HuH-7 (cell line): ENCODE data around the gene OR4K14.
"Not testable (repeated sequence)": the region's sequence is repeated elsewhere in the genome, so short reads cannot be mapped to it uniquely, and the experiment has no call there.

ENCODE experiments used
- DNase-seq: peaks from one replicate; pipeline ENCODE4 v3.0.0; 2011; ENCODE audit warnings: low spot score

OR4K14 gene

GRCh38 chr14:20019257-20019865 is at the start of gene OR4K14:
Gene OR4K14 (minus strand): TSS chr14:20019307. CDS start chr14:20015193, 4,114 bp downstream.
- no peak for DNase-seq

GRCh38 chr14:20059745-20060144 is 40.6 kb upstream of the OR4K14 start, which contains the start of gene OR4L1:
Gene OR4L1 (plus strand): TSS chr14:20060045. CDS start chr14:20060045, 0 bp downstream.
- DNase-seq = no peak

- DNase-seq = no peak
These were observed 29.1 kb upstream of the OR4K14 start for GRCh38 chr14:20048202-20048601.

- no peak for DNase-seq
These were observed 25.1 kb upstream of the OR4K14 start for GRCh38 chr14:20044243-20044642.

GRCh38 chr14:20035938-20036337 is 16.8 kb upstream of the OR4K14 start, which contains the start of gene OR4K13:
Gene OR4K13 (minus strand): TSS chr14:20036038. CDS start chr14:20034758, 1,280 bp downstream.
- DNase-seq = no peak

- no peak for DNase-seq
These were observed 16.3 kb upstream of the OR4K14 start for GRCh38 chr14:20035449-20035848.

- no peak for DNase-seq
These were observed 12.0 kb upstream of the OR4K14 start for GRCh38 chr14:20031058-20031457.

- DNase-seq = no peak
These were observed 11.0 kb downstream of the OR4K14 start for GRCh38 chr14:20008156-20008555.

- no peak for DNase-seq
These were observed 16.8 kb downstream of the OR4K14 start for GRCh38 chr14:20002319-20002718.

- DNase-seq = no peak
These were observed 17.2 kb downstream of the OR4K14 start, which contains the start of gene OR4Q2 for GRCh38 chr14:20001863-20002262. Gene OR4Q2 (plus strand): TSS chr14:20002163.

GRCh38 chr14:19993438-19993837 is 25.7 kb downstream of the OR4K14 start:
- DNase-seq = no peak

- no peak for DNase-seq
These were observed 43.8 kb downstream of the OR4K14 start, which contains the start of gene OR4K15 for GRCh38 chr14:19975291-19975690. Gene OR4K15 (plus strand): TSS chr14:19975591. CDS start chr14:19975591, 0 bp downstream.

GRCh38 chr14:19974844-19975243 is 44.3 kb downstream of the OR4K14 start:
- no peak for DNase-seq

GRCh38 chr14:19969735-19970134 is 49.4 kb downstream of the OR4K14 start:
- not testable (repeated sequence) for DNase-seq
